Raji (cell line): ENCODE results near the gene FGD5.

Source experiments
- POLR2A ChIP-seq: IDR thresholded peaks from 2 replicates; pipeline ENCODE4 v1.6.1; 2011; ENCODE audit warnings: low read depth, low read length, control low read depth; ENCODE audit not compliant: insufficient read depth

Gene FGD5

DNA sequence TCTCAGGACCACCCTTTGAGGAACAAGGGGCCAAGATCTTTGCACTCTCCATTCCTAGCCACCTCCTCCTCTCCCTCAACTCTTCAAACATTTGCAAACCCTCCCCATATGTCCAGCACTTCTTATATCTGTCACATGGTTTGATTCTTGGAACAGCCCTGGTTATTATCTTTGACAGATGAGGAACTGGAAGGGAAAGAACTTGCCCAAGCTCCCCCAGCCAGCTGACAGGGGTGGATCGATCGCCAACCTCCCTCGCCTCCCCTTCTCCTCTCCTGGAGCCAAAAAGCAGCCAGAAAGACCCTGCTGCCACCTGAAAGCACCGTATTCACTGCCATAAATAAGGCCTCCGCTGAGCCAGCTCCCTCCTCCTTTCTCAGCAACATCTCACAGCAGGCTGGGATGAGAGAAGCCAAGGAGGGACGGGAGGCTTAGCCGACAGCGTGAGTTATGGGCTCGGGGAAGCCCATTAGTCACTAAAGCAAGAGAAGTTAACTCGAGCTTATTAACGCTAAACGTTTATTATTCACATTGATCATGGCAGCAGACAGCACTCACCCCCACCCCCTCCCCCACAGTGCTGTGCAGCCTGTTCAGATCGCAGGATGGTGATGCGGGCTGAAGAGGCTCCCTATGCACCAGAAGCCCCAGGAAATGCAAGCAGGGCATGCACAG lies 22.2 kb upstream of the FGD5 start:
- no peak for TF ChIP-seq POLR2A

DNA sequence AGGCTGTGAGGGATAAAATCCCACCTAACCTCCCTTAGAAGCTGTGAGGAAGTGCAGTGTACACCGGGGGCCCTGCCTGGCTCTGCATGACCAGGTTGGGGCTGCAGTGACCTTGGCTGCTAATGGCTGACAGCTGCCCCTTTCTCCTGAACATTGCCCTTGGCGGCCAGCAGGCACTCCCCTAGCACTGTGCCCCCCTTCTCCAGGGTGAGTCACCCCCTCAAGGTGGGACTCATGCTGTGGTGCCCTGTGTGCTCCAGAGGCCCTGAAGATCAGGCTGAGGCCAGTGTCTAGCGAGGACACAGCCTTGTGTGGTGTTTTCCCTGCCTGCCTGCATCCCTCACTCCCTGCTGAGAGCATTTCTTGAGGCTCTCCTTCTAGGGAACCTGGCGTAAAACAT lies 21.0 kb upstream of the FGD5 start:
- no peak for TF ChIP-seq POLR2A

DNA sequence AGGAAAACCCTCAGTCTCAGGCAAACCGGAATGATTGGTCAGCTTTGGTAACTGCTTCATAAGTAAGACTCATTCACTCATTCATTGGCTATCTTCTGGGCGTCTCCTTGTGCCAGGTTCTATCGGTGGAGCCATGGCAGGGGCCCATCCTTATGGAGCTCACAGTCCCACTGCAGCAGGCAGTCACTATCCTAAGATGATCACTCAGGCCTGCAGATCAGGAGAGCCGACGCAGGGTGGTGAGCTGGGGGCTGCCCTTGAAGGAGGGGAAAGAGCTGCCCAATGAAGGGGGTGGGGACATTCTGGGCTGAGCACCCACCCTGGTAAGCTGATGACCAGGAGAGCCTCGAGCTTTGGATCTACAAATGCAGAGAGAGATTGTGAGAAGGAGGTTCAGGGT lies 20.5 kb upstream of the FGD5 start:
- no peak for TF ChIP-seq POLR2A

DNA sequence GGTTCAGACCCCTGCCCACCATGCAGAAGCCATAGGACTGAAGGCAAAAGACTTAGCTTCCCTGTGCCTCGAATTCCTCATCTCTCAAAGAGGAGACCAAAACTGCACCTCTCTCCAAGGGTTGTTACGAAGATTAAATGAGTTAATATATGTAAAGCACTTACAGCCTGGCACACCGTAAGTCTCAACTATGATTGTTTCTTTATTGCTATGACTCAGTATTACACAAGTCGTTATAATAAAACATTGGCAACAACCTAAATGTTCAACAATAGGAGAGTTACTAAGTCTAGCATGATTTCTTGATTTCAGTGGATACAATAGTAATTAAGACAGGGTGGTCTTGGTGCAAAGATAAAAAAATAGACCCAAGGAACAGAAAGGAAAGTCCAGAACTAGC lies 19.6 kb upstream of the FGD5 start:
- TF ChIP-seq POLR2A: no peak

DNA sequence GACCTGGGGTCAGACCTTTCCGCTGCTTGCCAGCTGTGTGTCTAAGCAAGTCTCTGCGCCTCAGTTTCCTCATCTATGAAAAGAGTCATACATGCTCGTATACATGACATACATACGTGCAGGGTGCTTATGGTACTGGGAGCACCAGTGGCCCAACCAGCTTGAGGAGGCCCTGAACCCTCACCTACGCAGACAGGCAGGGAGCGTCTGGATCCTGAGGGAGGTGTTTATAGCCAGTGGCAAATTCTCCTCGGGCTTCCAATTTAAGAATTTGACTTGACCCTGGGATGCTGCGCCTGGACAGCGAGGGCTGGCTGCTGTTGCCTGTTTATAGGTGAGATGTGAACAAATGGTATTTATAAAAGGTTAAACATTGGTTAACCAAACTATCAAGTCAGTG lies 17.7 kb upstream of the FGD5 start:
- no peak for TF ChIP-seq POLR2A

DNA sequence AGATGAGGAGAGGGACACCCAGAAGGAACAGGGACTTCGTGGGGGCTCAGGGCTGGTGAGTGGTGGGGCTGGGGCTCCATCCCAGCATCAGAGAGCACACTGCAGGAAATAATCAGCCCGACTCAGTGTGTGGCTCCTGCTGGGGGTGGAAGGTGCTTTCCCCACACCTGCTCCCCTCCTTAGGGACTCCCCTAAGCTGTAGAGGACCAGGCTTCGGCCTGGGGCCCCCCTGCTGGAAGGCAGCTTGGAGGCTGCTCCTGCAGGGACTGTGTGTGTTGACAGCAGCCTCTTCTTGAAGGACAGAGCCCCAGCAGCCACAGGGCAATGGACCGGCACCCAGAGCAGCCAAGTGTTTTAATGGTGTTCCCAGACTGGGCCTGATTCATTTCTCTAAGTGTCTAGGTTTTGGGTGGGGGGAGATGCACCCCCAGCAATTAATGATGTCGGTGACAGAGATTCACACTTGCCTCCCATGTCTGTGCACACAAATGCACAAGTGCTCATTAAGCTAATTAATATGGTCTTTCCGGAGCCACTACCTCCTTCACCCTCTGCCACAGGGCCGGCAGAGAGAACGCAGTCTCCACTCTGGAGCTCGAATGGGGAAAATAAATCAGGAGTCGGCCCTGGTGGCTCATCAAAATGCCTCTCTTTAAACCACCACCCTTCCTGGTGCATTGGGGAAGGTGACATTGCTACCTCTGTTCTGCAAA lies 16.9 kb upstream of the FGD5 start:
- no peak for TF ChIP-seq POLR2A

DNA sequence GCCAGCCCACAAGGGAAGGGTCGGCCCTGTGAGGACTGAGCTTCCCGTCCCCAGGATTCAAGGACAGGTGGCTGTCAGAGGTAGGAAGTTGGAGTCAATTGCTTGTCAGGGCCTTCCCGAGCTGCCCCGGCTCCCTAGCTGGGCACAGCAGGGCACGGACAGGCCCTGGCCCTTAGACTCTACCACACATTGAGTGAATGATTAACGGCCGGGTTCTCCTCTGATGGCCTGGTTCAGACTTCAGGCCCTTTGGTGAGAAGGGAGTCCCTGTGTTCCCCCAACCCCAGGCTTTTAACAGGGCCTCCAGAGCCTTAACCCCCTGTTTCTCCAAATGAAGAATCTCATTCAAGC lies 16.4 kb upstream of the FGD5 start:
- no peak for TF ChIP-seq POLR2A

DNA sequence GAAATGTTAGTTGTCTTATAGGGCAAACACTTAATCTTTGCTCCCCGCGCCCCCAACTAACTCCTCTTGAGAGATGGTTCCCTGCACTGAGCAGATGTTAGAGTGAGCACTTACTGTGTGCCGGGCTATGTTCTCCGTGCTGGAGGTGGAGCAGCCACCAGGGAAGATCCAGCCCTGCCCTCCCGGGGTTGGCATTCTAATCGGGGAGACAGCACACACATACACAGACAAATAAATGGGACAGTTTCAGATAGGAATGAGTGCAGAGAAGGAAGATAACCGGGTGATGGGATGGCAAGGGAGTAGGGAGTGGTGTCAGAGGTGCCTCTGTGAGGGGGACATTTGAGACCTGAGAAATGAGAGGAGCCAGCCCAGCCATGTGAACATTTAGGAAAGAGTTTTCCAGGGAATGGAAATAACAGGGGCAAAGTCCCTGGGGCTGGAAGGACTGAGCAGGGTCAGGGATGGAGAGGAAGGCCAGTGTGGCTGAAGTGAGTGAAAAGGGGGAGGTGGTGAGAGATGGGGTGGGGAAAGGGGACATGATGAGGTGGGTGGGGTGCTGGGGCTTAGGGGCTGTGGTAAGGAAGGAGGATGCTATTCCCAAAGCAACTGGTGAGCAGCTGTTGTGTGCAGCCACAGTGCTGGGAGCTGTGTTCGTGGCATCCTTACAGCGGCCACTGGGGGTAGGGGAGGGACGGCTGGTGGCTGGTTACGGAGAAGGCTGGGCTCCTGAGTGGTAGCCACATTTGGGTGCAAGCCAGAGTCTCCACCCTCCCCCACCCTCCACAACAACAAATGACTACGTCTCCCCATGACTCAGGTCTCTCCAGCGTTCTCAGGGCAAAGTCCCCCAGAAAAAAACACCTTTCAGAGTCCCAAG lies 15.4 kb upstream of the FGD5 start:
- no peak for TF ChIP-seq POLR2A

DNA sequence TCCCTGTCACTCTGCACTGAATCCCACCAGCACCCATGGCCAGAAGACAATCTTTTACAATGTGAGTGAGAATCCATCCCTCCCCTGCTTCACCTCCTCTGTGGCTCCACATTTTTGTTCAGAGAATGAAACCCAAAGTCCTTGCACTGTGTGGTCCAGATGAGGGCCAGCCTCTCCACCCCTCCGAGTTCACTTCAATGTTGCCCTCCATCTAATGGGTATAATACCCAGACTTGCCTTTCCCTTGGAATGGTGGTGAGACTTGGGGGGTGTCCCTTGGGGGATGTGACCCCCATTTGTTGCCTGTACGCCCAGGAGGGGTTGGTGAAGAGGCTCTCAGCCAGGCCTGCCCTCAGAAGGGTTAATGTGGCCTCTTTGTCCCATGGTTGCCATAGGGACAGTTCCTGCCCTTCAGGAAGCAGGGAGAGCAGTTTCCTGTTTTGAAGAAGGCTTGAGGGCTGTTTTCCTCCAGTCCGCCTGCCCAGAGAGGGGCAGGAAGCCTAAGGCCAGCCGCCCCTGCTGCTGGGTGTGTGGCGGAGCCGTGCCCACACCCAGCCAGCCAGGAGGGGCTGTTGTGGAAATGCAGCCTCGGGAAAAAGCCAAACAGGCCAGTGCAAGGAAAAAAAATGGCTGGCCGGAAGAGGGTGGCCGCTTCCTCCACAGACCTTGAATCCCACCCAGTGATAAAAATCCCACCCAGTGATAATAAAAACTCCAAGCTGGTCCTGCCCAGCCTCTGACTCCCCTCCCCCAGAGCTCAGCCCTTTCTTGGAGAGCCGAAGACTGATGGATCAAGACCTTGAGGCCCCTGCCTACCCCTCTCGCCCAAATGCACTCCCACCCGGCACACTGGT lies 14.6 kb upstream of the FGD5 start:
- TF ChIP-seq POLR2A: no peak

DNA sequence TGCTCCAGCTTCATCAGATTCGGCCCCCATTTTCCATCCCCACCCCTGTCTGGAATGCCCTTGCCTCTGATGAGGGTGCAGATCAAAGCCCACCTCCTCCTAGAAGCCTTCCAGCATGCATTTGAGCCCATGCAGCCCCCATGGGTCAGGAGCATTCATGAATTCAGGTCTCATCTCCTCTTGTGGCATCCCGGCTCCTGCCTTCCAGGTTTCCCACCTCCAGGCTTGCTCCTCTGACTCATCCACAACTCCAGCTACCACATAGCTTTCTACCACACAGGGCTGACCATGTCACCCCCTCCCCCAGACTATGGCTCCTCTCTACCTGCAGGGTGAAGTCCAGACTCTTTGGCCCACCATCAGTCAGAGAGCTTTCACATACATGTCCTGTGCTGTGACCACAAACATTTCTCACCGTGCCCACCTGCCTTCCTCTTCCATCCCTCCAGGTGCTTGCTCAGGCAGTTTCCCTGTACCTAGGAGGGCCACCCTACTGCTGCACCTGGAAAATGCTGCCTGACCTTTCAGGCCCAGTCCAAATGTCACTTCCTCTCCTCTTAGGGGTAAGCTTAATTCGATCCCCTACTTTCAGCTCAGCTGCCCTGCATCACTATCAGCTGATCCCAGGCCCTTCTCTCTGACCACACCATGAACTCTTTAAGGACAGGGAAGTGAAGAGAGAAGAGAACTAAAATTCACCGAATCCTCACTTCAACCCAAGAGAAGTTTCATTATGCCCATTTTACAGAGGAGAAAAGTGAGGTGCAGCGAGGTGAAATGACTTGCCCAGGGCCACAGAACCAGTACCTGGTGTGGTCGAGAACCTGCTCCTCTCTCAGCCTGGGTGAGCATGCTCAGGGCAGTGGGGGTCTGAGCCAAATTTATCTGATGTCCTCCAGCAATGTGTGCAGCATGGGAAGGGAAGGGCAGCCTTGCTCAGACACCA lies 13.7 kb upstream of the FGD5 start:
- TF ChIP-seq POLR2A: no peak

DNA sequence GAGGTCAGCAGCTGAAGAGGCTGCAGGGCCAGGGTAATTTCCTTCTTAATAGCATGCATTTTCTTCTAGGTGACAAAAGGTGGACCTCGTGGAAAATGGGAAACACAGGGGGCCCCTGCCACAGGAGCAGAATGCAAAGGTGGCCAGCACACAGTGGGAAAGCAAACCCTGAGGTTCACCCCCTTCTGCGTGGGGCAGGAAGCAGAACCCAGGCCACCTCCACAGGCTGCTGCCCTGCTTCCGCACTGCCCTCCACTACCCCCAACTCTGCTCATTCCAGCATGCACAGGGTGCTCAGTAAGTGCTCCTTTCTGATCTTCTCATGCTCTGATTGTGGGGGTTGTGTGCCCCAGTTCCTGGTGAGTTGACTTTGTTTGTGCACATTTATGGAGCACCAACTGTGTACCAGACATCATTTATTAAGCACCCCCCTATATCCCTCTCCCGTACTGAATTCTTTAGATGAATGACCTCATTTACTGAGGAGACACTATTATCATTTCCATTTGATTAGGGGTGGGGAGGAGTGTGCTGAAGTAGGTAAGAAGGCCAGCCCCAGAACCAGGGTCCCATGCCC lies 12.7 kb upstream of the FGD5 start:
- no peak for TF ChIP-seq POLR2A

DNA sequence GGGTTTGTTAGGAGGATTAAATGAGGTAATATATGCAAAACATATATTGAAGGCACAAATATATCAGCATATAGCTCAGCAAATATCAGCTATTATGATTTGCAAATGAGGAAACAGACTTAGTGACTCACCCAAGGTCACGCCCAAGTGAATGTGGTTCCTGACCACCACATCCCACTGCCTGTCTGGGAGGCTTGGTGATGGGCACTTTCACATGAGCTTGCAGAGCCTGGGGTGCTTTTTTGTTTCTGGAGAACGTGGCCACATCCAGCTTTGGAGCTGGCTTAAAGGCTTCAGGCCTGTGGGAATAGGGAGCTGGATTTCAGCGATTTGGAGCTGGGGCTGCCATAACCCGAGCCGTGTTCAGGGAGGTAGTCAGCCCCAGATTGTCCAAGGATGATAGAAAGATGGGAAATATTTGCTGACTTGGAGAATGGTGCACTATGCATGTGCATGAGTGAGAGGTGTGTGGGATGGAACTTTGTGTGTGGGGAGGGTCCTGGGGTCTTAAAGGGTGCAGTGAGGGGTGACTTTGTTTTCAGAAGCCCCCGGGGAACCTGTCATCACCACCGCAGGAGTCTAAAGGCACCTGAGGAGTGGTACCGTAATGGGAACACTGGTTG lies 12.0 kb upstream of the FGD5 start:
- TF ChIP-seq POLR2A: no peak

DNA sequence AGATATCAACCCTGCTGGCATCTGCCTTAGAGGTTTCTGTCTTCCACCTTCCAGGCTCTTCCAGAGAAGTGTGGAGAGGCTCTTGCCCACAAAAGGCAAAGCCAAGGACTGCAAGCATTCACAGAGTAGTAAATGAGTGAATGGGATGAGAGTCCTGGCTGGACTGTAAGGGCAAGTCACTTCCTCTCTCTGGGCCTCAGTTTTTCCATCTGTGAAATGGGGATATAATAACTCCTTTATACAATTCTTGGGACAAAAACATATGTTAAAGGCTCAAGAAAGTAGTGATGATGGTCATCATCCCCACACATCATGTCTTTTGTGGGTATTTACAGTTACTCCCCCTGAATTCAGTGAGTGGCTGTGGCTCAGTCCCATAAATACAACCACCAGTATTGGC lies 10.7 kb upstream of the FGD5 start:
- no peak for TF ChIP-seq POLR2A

DNA sequence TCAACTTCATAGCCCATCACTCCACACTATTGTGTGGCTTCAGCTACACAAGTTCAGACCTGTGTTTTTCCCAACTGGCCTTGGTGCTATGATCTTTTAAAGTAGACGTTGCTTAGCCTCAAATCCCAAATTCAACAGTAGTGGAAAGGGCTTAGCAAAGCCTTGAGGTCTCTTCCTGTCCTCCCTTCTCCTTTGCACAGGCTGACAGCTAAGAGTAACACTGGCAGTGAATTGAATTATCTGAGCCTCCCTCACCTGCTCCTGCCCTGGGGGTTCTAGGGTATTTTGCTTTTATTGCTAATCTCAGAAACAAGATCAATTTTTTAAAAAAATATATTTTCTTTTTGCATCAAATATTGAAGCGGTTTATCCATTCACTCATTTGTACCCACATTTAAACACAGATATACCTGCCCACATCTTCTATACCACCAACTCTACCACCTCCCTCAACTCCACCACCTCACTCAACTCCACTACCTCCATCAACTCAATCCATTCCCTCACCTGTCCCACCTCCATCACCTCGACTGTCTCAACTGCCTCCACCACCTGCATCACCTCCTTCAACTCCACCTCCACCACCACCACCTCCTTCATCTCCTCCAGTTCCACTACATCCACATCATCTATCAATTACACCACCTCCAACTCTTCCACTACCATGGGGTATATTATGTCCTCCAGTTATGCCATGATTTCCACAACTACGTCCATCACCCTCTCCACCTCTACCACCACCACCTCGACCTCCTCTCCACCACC lies 10.1 kb upstream of the FGD5 start:
- no peak for TF ChIP-seq POLR2A
